OCI-LY7 (cell line): ENCODE measurements around the gene AGAP3. TPM values are rescaled to one million over a fixed set of nuclear protein-coding genes. Genes with fewer than 3 reads are reported as not detected.

Experiments
- BruUV-seq: library from RNA; stranded (reverse); fragments of 400-500 nt; replicated peaks from 2 replicates; lab custom pipeline; 2021; lab: Mats Ljungman, UMichigan
- CTCF ChIA-PET: fragments of 300-600 bp; sonication (Branson Sonifier 250); formaldehyde crosslinking; loops from one replicate; lab custom pipeline; 2022; ENCODE audit warnings: antibody characterized with exemption; ENCODE audit not compliant: unreplicated experiment; lab: Charles Lee
- POLR2A ChIA-PET: fragments of 300-600 bp; sonication (Branson Sonifier 250); formaldehyde crosslinking; loops from one replicate; lab custom pipeline; 2022; ENCODE audit warnings: antibody characterized with exemption; lab: Charles Lee
- DNase-seq: peaks from one replicate; pipeline ENCODE4 v3.0.0-alpha.2; 2015; ENCODE audit warnings: low spot score
- H2AFZ ChIP-seq: fragments of 200-600 bp; sonication (generic), shearing (Covaris generic); 2 replicates; pipeline ENCODE4 v1.6.1; 2014; ENCODE audit warnings: mild to moderate bottlenecking, antibody characterized with exemption, low read length, moderate library complexity
- H3K27ac ChIP-seq: fragments of 200-600 bp; sonication (generic); 2 replicates; pipeline ENCODE4 v1.5.1; 2014; ENCODE audit warnings: mixed run types, low read depth, mild to moderate bottlenecking, moderate library complexity, low read length, inconsistent platforms; ENCODE audit not compliant: poor library complexity, severe bottlenecking
- H3K36me3 ChIP-seq: fragments of 200-600 bp; sonication (generic); 2 replicates; pipeline ENCODE4 v1.6.1; 2014; ENCODE audit warnings: mild to moderate bottlenecking, antibody characterized with exemption, low read length, moderate library complexity, mixed read lengths; ENCODE audit not compliant: insufficient read depth
- H3K4me1 ChIP-seq: fragments of 200-600 bp; sonication (generic); 2 replicates; pipeline ENCODE4 v1.5.1; 2014; ENCODE audit warnings: mild to moderate bottlenecking, low read length; ENCODE audit not compliant: insufficient read depth, poor library complexity, severe bottlenecking
- H3K4me2 ChIP-seq: fragments of 200-600 bp; sonication (generic); 2 replicates; pipeline ENCODE4 v1.6.1; 2014; ENCODE audit warnings: mild to moderate bottlenecking, low read length
- H3K4me3 ChIP-seq: fragments of 200-600 bp; sonication (generic); 2 replicates; pipeline ENCODE4 v1.5.1; 2014; ENCODE audit warnings: mild to moderate bottlenecking, low read depth, low read length; ENCODE audit not compliant: poor library complexity, severe bottlenecking
- H3K79me2 ChIP-seq: fragments of 200-600 bp; sonication (generic); 2 replicates; pipeline ENCODE4 v1.6.1; 2016; ENCODE audit warnings: low read depth, mild to moderate bottlenecking, low read length, moderate library complexity, mixed read lengths; ENCODE audit not compliant: insufficient read depth
- H3K9me2 ChIP-seq: fragments of 200-600 bp; sonication (generic); 2 replicates; pipeline ENCODE4 v1.6.1; 2016; ENCODE audit warnings: mild to moderate bottlenecking, low read length, mixed read lengths; ENCODE audit not compliant: insufficient read depth
- H3K9me3 ChIP-seq: fragments of 200-600 bp; sonication (generic); 2 replicates; pipeline ENCODE4 v1.6.1; 2014; ENCODE audit warnings: mild to moderate bottlenecking, mixed run types, low read length, mixed read lengths
- H4K20me1 ChIP-seq: fragments of 200-600 bp; sonication (generic); 2 replicates; pipeline ENCODE4 v1.6.1; 2014; ENCODE audit warnings: mild to moderate bottlenecking, antibody characterized with exemption, low read length, moderate library complexity, mixed read lengths; ENCODE audit not compliant: insufficient read depth
- CTCF ChIP-seq: fragments of 200-600 bp; sonication (generic); conservative IDR thresholded peaks from 2 replicates; pipeline ENCODE4 v1.5.1; 2014; ENCODE audit warnings: mild to moderate bottlenecking, antibody characterized with exemption, low read length, moderate library complexity, mixed read lengths
- EZH2phosphoT487 ChIP-seq: fragments of 200-600 bp; sonication (generic); IDR thresholded peaks from 2 replicates; pipeline ENCODE4 v1.6.1; 2018; ENCODE audit warnings: low read depth, borderline replicate concordance, mild to moderate bottlenecking, mixed run types, antibody characterized with exemption, low read length, moderate library complexity, mixed read lengths
- intact Hi-C: fragments of 100-400 bp; cut with micrococcal nuclease; formaldehyde crosslinking; loops from one replicate; pipeline ENCODE4 v1.10.0; 2022; ENCODE audit not compliant: unreplicated experiment
- total RNA-seq, 2 experiments: library from RNA; depleted of rRNA in 1 of 2; stranded (reverse); fragments of >200 nt in 1 of 2; shearing (Covaris generic) in 1 of 2; gene quantifications; 2 replicates each; pipeline ENCODE4 v1.2.3, GENCODE V29; 2014 to 2022

AGAP3 gene
- total RNA-seq, 2 experiments from 2014 or later: 4.8 to 30.9 TPM

GRCh38 chr7:151123822-151124464 is 37.7 kb downstream of the AGAP3 start:
- Histone ChIP-seq H3K9me3 (no peaks in the 10 kb centered on the region), H3K36me3 (no peaks in the 10 kb centered on the region), H2AFZ (no peak overlapping the region), H4K20me1 (no peaks in the 10 kb centered on the region), H3K79me2 (no peaks in the 10 kb centered on the region), H3K9me2 (no peaks in the 10 kb centered on the region), H3K27ac (no peak overlapping the region), H3K4me2 (no peak overlapping the region), H3K4me1 (no peaks in the 10 kb centered on the region), H3K4me3 (no peak overlapping the region)
- intact Hi-C loops: loop anchor here (1.0 to 5.0 kb wide), 4 partner anchors 41 to 178 kb away; no protein-coding TSS in a partner anchor
- TF ChIP-seq CTCF: peak; percentile 98
- no peak for TF ChIP-seq EZH2phosphoT487
- BruUV-seq: no TSS peak
- ChIA-PET CTCF (interaction anchor here (0.7 to 1.4 kb wide), 2 partner anchors 16 to 48 kb away, joined by 3 read pairs; no protein-coding TSS in a partner anchor), POLR2A (no interaction called here)
- DNase-seq: peak; percentile 79

- H3K4me1 ChIP-seq: no peaks in the 10 kb centered on the region
- no peaks in the 10 kb centered on the region for H4K20me1 ChIP-seq
- no peaks in the 10 kb centered on the region for H3K9me2 ChIP-seq
- H3K79me2 ChIP-seq: no peaks in the 10 kb centered on the region
- intact Hi-C loops: loop anchor here (1.0 to 5.0 kb wide), 4 partner anchors 40 to 178 kb away; no protein-coding TSS in a partner anchor
- H3K4me3 ChIP-seq: no peak overlapping the region
- ChIA-PET POLR2A (no interaction called here), CTCF (interaction anchor here (1.4 kb wide), 1 partner anchor 16 kb away, joined by 3 read pairs; no protein-coding TSS in a partner anchor)
- no peak overlapping the region for H2AFZ ChIP-seq
- H3K4me2 ChIP-seq: no peak overlapping the region
- DNase-seq: no peak
- no TSS peak for BruUV-seq
- H3K27ac ChIP-seq: no peak overlapping the region
- H3K36me3 ChIP-seq: no peaks in the 10 kb centered on the region
- H3K9me3 ChIP-seq: no peaks in the 10 kb centered on the region
- no peak for TF ChIP-seq CTCF
- TF ChIP-seq EZH2phosphoT487: no peak
Observed at GRCh38 chr7:151124481-151124880, 38.2 kb downstream of the AGAP3 start.

- CTCF ChIA-PET: interaction anchor here (1.4 kb wide), 1 partner anchor 17 kb away, joined by 3 read pairs; no protein-coding TSS in a partner anchor
- no TSS peak for BruUV-seq
Observed at GRCh38 chr7:151124899-151125399, 38.7 kb downstream of the AGAP3 start.

More at GRCh38 chr7:151124899-151125399, 38.7 kb downstream of the AGAP3 start:
- Histone ChIP-seq H3K9me2 (no peaks in the 10 kb centered on the region), H3K9me3 (no peaks in the 10 kb centered on the region), H3K36me3 (no peaks in the 10 kb centered on the region), H2AFZ (no peak overlapping the region), H3K4me1 (no peaks in the 10 kb centered on the region), H4K20me1 (no peaks in the 10 kb centered on the region), H3K27ac (no peak overlapping the region), H3K79me2 (no peaks in the 10 kb centered on the region), H3K4me2 (no peak overlapping the region), H3K4me3 (no peak overlapping the region)
- POLR2A ChIA-PET: no interaction called here
- DNase-seq: no peak
- TF ChIP-seq CTCF (no peak), EZH2phosphoT487 (no peak)
- intact Hi-C loops: loop anchor here (1.0 to 5.0 kb wide), 4 partner anchors 40 to 177 kb away; no protein-coding TSS in a partner anchor
